GM18519 (cell line): ENCODE data around the gene P3H2.
"Not testable (repeated sequence)": the region's sequence is repeated elsewhere in the genome, so short reads cannot be mapped to it uniquely, and the experiment has no call there.

Source experiments
- ATAC-seq: cut with Tn5 transposase; IDR thresholded peaks from one replicate; pipeline ENCODE4 v1.9.1; 2021; ENCODE audit warnings: mild to moderate bottlenecking, moderate library complexity; ENCODE audit not compliant: unreplicated experiment, low FRiP score

The P3H2 gene

GRCh38 chr3:190120269-190121060 is at the start of gene P3H2:
TSS of gene P3H2 (minus strand) at chr3:190120897. CDS start at chr3:190120731, 166 bp downstream.
- peak; percentile 84 for ATAC-seq

DNA sequence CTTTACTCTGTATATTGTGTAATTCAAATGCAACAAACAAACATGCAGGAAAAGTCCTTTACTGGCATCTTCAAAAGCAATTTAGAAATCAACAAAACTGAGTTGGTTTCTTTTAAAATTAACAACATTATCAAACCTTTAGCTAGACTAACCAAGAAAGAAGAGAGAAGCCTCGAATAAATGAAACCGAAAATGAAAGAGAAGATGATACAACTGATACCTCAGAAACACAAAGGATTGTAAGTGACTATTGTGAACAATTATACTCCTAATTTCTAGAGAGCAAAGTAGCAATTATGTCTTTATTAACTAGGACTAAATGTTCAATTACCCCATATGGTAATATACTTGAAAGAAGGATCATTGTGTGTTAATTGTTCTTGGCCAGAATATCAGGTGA is 49.2 kb upstream of the P3H2 start:
- ATAC-seq: peak; percentile 68

GRCh38 chr3:190169243-190169642 is 48.5 kb upstream of the P3H2 start:
- ATAC-seq: peak; percentile 27

- no peak for ATAC-seq
These were observed 47.4 kb upstream of the P3H2 start for GRCh38 chr3:190167936-190168680.

DNA sequence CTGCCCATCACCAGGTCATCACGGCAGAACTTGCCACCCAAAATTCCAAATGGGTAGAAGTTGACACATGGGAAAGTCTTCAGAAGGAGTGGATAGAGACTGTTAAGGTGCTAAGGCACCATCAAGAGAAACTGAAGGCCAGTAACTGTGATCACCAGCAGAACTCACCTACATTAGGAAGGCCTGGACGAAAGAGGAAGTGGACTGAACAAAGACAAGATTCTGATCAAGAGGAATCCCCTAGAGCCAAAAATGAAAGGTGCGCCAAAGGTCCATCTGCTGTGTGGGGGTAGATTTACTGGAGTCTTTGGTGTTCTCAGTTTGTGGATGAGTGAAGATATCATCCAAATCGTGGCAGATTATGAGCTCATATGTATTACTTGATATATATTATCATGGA is 46.3 kb upstream of the P3H2 start:
- ATAC-seq: no peak

GRCh38 chr3:190165253-190165652 is 44.6 kb upstream of the P3H2 start:
- no peak for ATAC-seq

DNA sequence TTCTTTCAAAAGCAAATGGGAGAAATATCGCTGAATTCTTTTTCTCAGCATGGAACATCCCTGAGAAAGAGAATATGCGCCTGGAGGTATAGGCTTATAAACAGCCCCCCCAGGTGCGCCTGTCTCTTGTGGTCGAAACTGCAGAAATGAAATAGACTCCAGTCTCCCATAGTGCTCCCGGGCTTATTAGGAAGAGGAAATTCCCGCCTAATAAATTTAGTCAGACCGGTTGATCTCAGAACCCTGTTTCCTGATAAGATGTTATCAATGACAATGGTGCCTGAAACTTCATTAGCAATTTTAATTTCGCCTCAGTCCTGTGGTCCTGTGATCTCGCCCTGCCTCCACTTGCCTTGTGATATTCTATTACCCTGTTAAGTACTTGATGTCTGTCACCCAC is 41.3 kb upstream of the P3H2 start:
- not testable (repeated sequence) for ATAC-seq

DNA sequence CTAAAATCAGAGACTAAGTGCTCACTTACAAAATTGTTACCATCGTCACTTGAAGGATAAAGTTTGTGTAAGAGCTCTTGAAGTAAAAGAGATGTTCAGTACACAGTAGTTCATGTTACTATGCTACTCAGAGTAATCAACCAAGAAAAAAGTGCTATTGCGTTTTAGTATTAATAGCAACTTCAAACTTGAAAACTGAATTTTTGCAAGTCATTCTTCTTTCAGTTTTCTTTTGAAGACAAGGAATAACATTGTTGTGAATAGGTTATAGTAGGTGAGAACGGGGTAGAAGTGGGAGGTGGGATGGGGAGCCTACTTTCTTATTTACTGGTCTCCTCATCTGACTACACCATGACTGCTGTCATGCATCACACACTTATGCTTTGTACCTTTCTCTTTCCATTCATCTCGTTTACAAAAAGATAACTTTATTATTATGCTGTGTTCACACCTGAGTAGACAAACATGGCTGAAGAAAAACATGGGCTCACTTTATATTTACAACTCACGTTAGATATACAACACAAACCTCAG is 39.3 kb upstream of the P3H2 start:
- ATAC-seq: no peak

DNA sequence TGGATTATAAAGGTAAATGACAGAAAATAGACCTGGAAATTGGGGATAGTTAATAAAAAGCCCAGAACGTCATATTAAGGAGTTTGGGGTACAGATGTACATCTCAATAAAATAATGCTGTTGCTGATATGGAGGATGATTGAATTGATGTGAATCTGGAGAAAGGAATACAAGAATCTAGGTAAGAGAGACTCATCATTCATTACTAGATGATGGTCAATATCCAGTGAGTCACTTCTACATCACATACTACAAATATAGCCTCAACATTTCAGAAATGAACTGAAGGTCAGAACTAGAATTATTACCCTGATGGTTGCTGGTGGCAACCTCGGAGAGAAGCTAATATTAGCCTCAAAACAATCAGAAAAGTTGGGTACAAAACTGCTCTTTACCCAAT is 37.6 kb upstream of the P3H2 start:
- no peak for ATAC-seq

DNA sequence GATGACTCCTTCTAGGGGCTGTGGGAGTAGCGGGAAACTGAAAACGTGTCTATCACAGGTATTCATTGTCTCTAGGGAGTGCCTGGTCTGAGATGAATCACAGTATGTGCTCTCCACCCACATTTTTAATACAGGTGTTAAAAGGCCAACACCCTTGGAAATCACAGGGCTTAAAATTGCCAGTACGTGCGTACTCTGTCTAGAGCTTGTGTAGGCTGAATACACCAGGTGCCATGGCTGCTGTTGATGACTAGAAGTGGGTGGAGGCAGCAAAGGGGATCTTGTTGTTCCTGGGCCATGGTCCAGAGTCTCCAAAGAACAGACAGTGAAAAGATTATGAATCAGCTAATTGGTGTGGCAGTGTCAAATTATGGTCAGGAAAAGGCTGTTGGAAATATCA is 35.1 kb upstream of the P3H2 start:
- no peak for ATAC-seq

DNA sequence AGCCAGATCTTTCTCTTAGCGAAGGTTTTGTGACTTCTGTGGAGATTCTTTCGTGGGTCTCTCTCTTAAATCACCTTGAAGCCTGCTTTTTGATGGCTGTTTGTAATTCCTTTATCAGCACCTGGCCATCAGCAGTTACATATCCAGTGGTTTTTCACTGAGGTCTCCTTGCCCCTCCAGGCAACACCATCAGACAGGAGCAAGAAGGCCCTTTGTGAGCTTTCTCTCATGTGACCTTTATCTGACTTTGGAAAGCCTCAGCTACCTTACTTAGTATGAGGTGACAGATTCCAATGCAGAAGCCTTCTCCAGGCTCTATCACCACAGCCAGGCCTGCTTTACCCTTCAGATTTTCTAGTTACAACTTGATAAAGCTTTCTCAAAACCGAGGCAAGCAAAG is 30.0 kb upstream of the P3H2 start:
- ATAC-seq: no peak

DNA sequence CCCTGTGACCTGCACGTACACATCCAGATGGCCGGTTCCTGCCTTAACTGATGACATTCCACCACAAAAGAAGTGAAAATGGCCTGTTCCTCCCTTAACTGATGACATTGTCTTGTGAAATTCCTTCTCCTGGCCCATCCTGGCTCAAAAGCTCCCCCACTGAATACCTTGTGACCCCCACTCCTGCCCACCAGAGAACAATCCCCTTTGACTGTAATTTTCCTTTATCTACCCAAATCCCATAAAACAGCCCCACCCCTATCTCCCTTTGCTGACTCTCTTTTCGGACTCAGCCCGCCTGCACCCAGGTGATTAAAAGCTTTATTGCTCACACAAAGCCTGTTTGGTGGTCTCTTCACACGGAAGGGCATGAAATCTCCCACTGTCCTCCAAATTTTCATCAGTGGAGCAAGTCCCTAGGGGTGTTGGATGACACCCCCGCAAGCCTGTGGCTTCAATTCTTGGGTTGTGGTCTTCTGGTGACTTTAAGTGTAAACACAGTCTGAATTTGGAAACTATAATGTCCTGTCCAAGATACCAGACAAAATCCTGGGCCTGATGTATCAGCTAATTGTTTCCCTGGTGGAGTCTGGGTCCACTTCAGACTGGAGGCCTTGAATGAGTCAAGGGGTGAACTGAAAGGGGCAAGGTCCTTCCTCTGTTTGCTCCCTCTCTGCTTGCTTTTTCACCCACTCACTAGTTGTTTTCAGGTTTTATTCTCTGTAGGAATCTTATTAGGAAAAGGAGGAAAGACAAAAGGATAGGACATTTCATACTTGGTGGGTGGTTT is 29.3 kb upstream of the P3H2 start:
- not testable (repeated sequence) for ATAC-seq

- ATAC-seq: not testable (repeated sequence)
These were observed 24.1 kb upstream of the P3H2 start for GRCh38 chr3:190144793-190145192.

DNA sequence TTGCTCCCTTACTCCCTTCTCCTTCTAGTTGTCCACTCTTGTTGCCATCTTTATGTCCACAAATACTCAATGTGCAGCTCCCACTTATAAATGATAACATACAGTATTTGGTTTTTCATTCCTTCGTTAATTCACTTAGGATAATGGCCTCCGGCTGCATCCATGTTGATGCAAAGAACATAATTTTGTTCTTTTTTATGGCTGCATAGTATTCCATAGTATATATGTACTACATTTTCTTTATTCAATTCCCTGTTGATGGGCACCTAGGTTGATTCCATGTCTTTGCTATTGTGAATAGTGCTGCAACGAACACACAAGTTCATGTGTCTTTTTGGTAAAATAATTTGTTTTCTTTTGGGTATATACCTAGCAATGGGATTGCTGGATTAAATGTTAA is 21.3 kb upstream of the P3H2 start:
- no peak for ATAC-seq

DNA sequence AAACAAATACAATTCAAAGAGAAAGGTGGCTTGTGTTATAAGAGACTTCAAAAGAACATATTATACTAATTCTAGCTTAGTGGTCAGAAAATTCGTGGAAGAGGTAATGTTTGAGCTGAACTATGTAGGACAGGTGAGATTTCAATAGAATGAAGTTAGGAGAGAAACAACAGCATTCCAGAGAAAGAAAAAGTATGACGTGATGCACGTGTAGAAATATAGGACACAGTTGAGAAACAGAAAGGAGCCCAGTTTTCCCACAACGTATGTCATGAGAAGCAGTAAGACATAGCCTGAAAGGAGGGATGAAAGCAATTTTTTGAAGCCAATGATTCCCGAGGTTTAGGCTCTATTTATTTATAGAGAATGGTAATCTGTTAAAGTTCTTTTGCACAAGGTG is 18.7 kb upstream of the P3H2 start:
- no peak for ATAC-seq

GRCh38 chr3:190132371-190132770 is 11.7 kb upstream of the P3H2 start:
- no peak for ATAC-seq

DNA sequence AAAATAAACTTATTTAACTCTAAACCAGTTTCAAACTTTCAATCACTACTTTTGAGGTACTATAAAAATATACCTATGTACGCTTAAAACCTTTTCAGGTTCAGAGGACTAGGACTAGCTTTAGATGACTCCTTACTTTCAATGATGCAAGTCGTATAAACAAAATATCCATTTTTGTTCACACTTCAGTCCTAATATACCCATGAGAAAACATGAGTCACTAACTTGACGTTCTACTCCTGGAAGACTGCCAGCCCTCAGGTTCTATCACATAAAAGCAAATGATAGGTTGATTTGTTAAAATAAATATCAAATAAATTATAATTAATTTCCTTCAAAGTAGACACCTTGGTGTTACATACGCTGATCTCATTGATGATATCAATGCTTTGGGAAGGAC is 10.6 kb upstream of the P3H2 start:
- no peak for ATAC-seq

GRCh38 chr3:190130696-190131095 is 10.0 kb upstream of the P3H2 start:
- no peak for ATAC-seq

- ATAC-seq: no peak
These were observed 9.3 kb upstream of the P3H2 start for GRCh38 chr3:190130037-190130436.

- no peak for ATAC-seq
These were observed 7.1 kb upstream of the P3H2 start for GRCh38 chr3:190127797-190128196.

- ATAC-seq: no peak
These were observed 6.5 kb upstream of the P3H2 start for GRCh38 chr3:190127195-190127594.
